GM23338 (cell line): ENCODE results near the gene SLC8A1.

ENCODE experiments used
- CTCF ChIP-seq, 2 experiments: fragments of 200-600 bp in 1 of 2; sonication (generic) in 1 of 2; conservative IDR thresholded peaks; 2 replicates each; pipeline versions ENCODE4 v1.5.1 to v1.6.1; 2016 to 2017; ENCODE audit warnings: antibody characterized with exemption in 2 of 2, low read depth in 2 of 2, mild to moderate bottlenecking in 2 of 2, moderate library complexity in 1 of 2
- EZH2 ChIP-seq: fragments of 200-600 bp; sonication (generic); IDR thresholded peaks from one replicate; pipeline ENCODE4 v1.8.0; 2017; ENCODE audit warnings: antibody characterized with exemption, mild to moderate bottlenecking, low read depth; ENCODE audit not compliant: unreplicated experiment
- EZH2phosphoT487 ChIP-seq: fragments of 200-600 bp; sonication (generic); IDR thresholded peaks from one replicate; pipeline ENCODE4 v1.8.1; 2018; ENCODE audit warnings: antibody characterized with exemption; ENCODE audit not compliant: unreplicated experiment
- NANOG ChIP-seq: IDR thresholded peaks from 2 replicates; pipeline ENCODE4 v1.6.1; 2016; ENCODE audit warnings: antibody characterized with exemption, borderline replicate concordance

DNA sequence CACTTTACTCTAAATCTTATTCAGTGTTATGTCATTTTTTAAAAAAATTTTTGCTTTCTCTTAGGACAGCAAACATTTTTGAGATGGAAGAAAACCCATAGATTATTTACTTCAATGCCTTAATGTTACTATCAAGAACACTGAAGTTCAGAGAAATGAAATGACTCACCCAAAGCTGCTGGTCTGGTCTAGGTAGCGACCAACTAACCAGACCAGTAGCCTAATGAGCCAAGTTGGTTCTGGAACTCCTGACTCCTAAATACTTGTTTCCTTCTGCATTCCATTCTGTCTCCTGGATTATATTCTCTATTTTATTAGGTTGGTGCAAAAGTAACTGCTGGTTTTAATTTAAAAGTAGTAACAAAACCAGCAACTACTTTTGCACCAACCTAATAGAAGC lies 35.4 kb downstream of the SLC8A1 start:
- TF ChIP-seq EZH2 (no peak), CTCF (conservative IDR thresholded peaks at IDR 0.05; ENCODE audit: low read depth in 2 of 2) (no peak), NANOG (no peak), EZH2phosphoT487 (no peak)
